8988T (cell line): ENCODE results near the gene HES5.
A peak's percentile ranks its signal among the peaks of the same experiment; 100 is the strongest.

Source experiments
- DNase-seq: peaks from one replicate; pipeline ENCODE4 v3.0.0; 2011

HES5 gene

DNA sequence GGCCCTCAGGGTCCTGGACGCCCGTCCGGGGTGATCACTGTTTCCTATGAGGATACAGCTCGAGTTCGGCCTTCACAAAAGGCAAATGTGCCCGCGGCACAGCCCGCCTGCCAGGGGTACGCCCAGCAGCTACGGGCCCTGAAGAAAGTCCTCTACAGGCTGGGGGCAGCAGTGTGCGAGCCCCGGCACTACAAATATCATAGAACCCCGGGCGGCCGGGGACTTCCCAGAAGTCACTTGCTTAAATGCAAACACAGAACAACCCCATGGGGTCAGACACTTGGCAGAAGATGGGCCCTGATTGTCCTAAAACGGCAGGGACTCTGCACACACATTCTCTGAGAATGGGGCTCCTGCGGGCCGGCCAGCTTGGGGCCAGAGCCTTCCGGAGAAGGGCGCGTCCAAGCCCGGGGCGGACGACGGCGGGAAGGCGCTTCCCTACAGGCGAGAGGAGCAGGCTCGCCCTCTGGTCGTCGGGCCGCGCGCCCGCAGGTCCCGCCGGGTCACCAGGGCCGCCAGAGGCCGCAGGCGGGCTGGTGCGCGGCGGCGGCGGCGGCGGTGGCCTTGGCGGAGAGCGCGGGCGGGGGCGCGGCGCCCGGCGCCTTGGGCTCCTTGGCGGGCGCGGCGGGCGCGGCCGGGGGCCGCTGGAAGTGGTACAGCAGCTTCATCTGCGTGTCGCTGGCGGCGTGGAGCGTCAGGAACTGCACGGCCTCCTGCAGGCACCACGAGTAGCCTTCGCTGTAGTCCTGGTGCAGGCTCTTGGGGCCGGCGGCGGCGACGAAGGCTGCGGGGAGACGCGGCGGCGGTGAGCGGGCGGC, 888 bp downstream of the HES5 start:
- no peak for DNase-seq

DNA sequence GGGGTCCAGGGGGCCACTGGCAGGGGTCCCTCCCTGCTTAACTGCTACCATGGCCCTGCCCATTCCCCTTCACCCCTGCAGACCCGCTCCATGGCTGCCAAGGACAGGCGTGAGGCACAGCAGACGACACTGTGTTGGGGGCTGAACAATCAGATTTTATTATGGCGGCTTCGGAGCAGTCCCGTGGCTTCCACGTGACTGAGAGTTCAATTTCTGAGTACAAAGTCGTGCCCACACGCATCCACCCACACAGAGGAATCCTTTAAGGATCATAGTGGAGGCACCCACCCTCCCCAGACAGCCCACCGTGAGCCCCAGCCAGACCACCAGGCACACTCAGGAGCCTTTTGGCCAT, 1.5 kb downstream of the HES5 start:
- DNase-seq, result no peak

DNA sequence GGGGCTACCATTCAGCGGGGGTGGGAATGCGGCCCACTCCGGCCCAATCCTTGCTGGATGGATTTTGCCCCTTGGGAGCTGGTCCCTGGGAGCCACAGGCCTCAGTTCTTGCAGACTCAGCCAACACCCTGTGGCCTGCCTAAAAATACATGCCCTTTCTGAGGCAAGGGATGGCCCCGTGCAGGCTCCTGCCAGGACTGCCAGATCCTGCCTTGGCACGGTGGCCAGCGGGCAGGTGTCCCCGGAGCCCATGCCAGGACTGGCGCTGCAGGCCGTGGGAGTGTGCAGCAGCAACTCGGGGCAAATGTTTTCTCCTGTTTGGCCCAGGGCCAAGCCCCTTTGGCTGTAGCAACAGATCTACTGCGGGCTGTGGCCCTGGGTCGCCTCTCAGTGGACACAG, 2.0 kb downstream of the HES5 start:
- DNase-seq, result no peak

GRCh38 chr1:2527556-2527860, 2.6 kb downstream of the HES5 start:
- DNase-seq, result no peak

DNA sequence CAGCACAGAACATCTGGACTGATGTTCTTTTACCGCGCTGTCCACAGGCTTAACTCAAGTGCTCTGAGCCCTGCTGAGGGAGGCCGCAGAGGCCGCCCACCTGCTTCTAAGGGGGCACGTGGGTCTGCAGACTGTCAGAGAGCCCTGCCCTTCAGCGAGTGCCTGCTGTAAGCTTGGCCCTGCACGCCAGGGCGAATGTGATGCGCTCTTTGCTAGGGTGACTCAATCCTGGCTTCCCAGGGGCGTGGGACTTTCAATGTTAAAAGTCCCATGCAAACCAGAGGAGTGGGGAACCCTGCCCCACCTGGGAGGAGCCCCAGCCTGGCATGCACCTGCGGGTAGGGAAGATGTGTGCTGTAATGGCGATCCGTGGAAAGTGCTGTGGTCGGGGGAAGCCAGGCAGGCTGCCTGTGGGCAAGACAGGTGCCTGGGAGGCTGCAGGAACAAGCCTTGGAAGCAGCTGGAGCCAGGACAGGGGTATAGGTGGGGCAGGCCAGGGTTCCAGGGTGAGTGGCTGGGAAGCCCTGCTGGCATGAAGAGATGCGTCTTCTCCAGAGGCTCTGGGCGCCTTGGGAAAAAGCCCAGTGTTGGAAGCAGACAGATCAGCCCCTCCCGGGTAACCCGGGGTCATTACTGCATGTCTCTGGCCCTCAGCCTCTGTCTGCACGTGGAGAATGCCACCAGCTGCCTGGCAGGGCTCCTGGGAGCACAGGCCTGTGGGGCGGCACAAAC, 3.1 kb downstream of the HES5 start:
- DNase-seq, result no peak

DNA sequence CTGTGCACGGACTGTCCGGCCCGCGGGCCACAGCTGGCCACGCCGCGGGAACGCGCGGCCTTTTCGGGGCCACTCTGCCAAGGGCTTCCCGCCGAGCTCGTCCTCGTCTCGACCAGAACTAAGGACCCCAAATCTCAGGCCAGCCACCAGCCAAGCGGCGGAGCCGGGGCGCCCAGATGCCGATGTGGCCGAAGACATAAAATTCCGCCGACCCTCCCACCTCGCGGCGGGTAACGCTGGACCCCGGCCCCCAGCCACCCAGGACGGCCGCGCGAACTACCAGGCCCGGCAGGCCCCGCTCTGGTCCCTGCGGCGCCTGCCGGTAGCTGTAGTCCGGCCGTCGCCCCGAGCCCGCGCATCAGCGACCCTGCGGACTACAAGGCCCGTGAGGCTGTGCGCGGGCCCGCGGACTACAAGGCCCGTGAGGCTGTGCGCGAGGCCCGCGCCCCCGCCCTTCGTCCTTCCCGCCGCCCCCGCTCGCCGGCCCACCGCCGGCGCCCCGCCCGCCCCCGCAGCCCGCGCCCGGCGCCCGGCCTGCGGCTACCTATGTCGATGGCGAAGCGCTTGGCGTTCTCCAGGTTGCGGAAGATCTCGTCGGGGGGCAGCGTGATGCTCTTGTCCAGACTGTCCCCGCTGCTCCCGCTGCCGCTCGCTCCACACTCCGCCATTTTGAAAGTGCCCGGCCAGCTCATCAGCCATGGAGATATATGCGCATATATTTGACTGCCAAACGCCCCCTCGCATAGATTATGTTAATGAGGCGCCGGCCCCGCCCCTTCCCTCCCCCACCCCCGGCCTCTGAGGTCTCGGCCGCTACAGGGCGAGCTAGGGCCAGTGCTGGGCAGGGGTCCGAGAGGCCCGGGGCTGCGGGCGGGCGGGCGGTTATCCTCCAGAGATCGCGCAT, 3.9 kb downstream of the HES5 start, which contains the start of gene PANK4:
Gene PANK4 (minus strand): TSS at position 677 of the 904 bp plus-strand sequence. CDS start 9 bp downstream, at position 668.
- peak; percentile 96 for DNase-seq

DNA sequence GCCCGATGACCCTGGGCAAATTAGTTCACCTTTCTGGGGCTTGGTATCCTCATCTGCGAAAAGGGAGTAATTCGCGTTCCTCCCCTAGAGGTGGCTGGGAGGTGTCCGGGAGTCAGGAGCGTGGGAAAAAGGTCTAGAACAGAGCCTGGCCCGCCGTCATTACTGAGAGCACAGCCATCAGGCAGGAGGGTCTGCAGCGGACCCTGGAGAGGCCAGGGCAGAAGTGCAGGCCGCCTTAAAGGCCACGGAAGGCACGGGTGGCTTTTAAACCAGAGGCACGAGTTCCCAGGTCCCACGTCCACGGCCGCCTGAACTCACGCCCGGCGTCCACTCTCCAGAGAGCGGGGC, 4.5 kb downstream of the HES5 start:
- DNase-seq, result no peak

DNA sequence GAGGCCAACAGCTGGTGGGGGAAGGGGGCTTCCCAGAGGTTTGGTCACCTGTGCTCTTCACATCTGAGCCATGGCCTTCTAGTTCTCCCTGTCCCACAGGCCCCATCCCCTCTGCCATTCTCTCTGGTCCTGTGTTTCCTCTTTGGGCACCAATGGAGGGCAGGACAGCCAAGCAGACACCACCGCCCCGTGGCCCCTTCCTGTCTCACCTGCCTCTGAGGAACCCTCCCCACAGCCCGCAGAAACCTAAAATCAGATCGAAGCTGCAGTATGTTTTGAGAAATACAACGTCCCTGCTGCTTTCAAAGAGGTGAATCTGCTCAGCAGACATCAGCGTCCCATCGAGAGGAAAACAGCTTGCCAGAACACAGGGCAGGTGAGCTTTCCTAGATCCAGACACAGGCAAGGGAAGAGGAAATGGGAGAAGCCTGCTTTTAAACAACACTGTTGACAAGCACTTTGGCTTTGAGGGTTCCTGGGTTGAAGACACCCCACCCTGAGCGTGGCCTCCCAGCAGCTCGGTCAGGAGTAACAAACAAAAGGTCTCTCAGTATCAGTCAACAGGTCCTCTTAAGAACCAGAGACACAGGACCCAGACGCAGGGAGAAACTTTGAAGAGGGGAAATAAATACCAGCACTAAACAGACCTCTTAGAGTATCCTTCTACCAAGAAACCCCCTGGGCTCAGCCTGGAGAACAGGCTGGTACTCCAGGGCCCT, 6.0 kb downstream of the HES5 start:
- no peak for DNase-seq

- DNase-seq, result no peak
These were observed 6.7 kb downstream of the HES5 start for GRCh38 chr1:2523191-2523890.

DNA sequence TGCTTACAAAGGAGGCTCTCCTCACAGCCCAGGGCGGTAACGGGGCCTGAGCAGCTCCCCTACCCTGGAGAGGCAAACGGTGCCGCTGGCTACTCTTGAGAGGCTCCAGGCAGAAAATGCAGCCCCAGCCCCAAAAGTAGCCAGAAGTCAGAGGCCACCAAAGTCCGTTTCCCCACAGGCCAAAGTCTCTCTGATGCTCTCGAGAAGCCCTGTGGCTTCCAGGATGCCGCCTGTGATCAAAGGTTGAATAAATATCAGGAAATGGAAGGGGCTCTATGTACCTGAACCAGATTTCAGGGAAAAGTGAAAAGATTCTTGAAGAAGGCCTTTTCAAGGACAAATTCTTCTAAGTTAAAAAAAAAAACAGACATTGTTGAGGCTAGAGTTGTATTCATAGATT, 7.8 kb downstream of the HES5 start:
- no peak for DNase-seq

- no peak for DNase-seq
These were observed 9.3 kb downstream of the HES5 start for GRCh38 chr1:2520806-2521205.

- DNase-seq, result no peak
These were observed 9.9 kb downstream of the HES5 start for GRCh38 chr1:2520206-2520605.

GRCh38 chr1:2519729-2520128, 10.3 kb downstream of the HES5 start:
- no peak for DNase-seq

DNA sequence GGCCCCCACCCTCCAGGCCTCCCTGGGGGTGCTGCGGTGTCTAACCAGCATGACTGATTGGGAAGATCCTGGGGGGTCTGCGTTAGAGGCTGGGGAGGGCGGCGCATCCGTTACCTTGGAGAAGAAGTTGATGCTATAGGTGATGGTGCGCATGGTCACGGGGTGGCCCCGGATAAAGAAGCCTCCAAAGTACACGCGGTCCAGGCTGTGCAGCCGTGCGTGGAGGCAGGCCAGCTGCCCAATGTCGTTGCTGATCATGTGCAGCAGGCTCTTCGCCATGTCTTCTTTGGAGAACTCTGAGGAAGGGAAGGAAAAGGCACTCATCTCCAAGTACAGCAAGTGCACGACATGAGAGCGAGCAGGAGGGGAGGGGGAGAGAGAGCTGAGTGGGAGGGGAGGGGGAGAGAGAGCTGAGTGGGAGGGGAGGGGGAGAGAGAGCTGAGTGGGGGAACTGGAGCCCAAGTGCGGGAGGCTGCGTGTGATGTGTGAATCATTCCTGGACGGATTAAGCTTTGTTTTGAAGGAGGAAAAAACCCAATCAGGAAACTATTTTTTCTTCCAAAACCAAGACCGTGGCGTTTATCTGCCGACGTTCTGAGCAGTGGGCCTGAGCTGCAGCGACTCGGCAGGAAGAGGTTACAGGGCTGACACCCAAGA, 10.9 kb downstream of the HES5 start:
- DNase-seq, result no peak

- no peak for DNase-seq
These were observed 11.5 kb downstream of the HES5 start for GRCh38 chr1:2518528-2518927.

- DNase-seq, result no peak
These were observed 12.1 kb downstream of the HES5 start for GRCh38 chr1:2517966-2518365.

DNA sequence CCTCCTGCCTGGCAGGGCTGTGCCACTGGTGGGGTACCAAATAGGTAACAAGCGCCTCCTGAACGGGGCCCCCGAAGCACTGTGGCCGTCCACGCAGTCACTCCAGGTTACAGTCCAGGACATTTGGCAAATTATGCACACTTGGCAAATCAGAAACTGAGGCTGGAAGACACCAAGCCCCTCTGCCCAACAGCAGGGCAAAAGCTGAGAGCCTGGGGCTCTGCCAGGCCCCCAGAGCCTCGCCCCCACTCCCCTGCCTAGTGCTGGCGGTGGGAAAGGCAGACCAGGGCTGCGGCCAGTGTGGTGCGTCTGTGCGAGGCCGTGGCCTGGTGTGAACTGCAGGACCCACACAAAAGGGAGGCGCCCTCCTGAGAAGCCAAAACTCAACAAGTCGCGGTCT, 13.1 kb downstream of the HES5 start:
- DNase-seq, result no peak

DNA sequence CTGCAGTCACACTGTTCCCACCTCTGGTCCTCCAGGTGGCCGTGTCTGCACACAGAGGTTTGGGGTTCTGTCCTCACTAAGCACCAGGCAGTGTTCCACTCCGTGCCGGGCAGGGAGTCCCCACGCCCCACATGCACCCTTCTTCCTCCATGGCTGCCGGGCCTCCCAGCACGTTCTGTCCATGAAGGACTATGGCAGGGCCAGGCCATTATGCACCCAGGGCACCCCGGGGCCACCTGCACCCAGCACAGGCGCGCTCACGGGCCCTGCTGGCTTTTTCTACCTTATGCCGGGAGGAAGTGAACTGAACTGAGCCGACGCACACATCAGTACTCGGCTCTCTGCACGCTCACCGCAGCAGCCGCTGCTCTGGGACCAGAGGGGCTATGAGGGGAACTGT, 13.9 kb downstream of the HES5 start:
- no peak for DNase-seq

- no peak for DNase-seq
These were observed 14.3 kb downstream of the HES5 start for GRCh38 chr1:2515763-2516080.

GRCh38 chr1:2514863-2515762, 14.9 kb downstream of the HES5 start:
- DNase-seq, result no peak
